HL-60 (cell line): ENCODE measurements around the gene GMDS.

Experiments
- DNase-seq, 2 experiments: peaks; one replicate each; pipeline ENCODE4 v3.0.0-alpha.2; 2010 to 2020; ENCODE audit warnings: low read depth in 1 of 2, low spot score in 1 of 2
- H3K27ac ChIP-seq: fragments of 250-450 bp; sonication (Bioruptor Pico); replicated peaks from 2 replicates; pipeline ENCODE4 v1.5.1; 2020; ENCODE audit warnings: mild to moderate bottlenecking, moderate library complexity
- H3K27me3 ChIP-seq: fragments of 250-450 bp; sonication (Bioruptor Pico); 2 replicates; pipeline ENCODE4 v1.5.1; 2021; ENCODE audit warnings: mild to moderate bottlenecking, moderate library complexity; ENCODE audit not compliant: insufficient read depth, poor library complexity, severe bottlenecking
- H3K4me3 ChIP-seq: replicated peaks from 2 replicates; pipeline ENCODE4 v1.5.1; 2011; ENCODE audit warnings: mild to moderate bottlenecking, control low read depth, low read length; ENCODE audit not compliant: insufficient read depth
- CTCF ChIP-seq: IDR thresholded peaks from one replicate; pipeline ENCODE4 v1.5.1; 2011; ENCODE audit warnings: low read length, control low read depth, inconsistent platforms; ENCODE audit not compliant: insufficient read depth
- GABPA ChIP-seq: IDR thresholded peaks from 2 replicates; pipeline ENCODE4 v1.6.1; 2012; ENCODE audit warnings: low read depth
- POLR2AphosphoS5 ChIP-seq: IDR thresholded peaks from 2 replicates; pipeline ENCODE4 v1.6.1; 2012; ENCODE audit warnings: low read depth
- REST ChIP-seq: IDR thresholded peaks from 2 replicates; pipeline ENCODE4 v1.6.1; 2012; ENCODE audit warnings: low read depth; ENCODE audit not compliant: insufficient replicate concordance
- SPI1 ChIP-seq: IDR thresholded peaks from 2 replicates; pipeline ENCODE4 v1.6.1; 2012; ENCODE audit warnings: low read depth, mild to moderate bottlenecking, borderline replicate concordance

GMDS gene

GRCh38 chr6:1579096-1579495 is 666.3 kb downstream of the GMDS start:
- Histone ChIP-seq H3K27ac (no peak overlapping the region), H3K4me3 (no peak overlapping the region), H3K27me3 (peaks cover 2% of the 10 kb centered on the region)
- no peak for TF ChIP-seq SPI1
- no peak for TF ChIP-seq REST
- TF ChIP-seq GABPA, result no peak
- TF ChIP-seq CTCF, result no peak
- TF ChIP-seq POLR2AphosphoS5, result no peak
- no peak for DNase-seq

- no peak for DNase-seq
- Histone ChIP-seq H3K27me3 (no peaks in the 10 kb centered on the region), H3K27ac (no peak overlapping the region), H3K4me3 (no peak overlapping the region)
- TF ChIP-seq POLR2AphosphoS5 (no peak), GABPA (no peak), CTCF (no peak), REST (no peak), SPI1 (no peak)
These were observed 667.3 kb downstream of the GMDS start for GRCh38 chr6:1577896-1578745.

- H3K27ac ChIP-seq, result no peak overlapping the region
- H3K27me3 ChIP-seq, result no peaks in the 10 kb centered on the region
- TF ChIP-seq GABPA, result no peak
- H3K4me3 ChIP-seq, result no peak overlapping the region
- no peak for DNase-seq
These were observed 668.2 kb downstream of the GMDS start for GRCh38 chr6:1577146-1577680.

GRCh38 chr6:1576711-1577110 is 668.7 kb downstream of the GMDS start:
- no peak overlapping the region for H3K27ac ChIP-seq
- TF ChIP-seq REST, result no peak
- TF ChIP-seq GABPA, result no peak
- TF ChIP-seq SPI1, result no peak
- no peak for TF ChIP-seq POLR2AphosphoS5
- no peak for TF ChIP-seq CTCF
- DNase-seq, result no peak
- no peaks in the 10 kb centered on the region for H3K27me3 ChIP-seq
- no peak overlapping the region for H3K4me3 ChIP-seq
